Body of pancreas (tissue), 4 donors: ENCODE data around the gene ACYP2. TPM values are rescaled to one million over a fixed set of nuclear protein-coding genes. Genes with fewer than 3 reads are reported as not detected.
A peak's percentile ranks its signal among the peaks of the same experiment; 100 is the strongest.

Experiments used
- ATAC-seq: fragments of 150-250 bp; one replicate; pipeline ENCODE4 v1.9.1; 2016
- DNase-seq, 4 donors: peaks; one replicate each; pipeline ENCODE4 v3.0.0-alpha.2; 2019
- H3K27ac ChIP-seq, 4 donors: fragments of 200-600 bp; sonication (generic); 1 replicate in 3 of 4; 2 replicates in 1 of 4; pipeline versions ENCODE4 v1.5.1 to v1.6.1; 2016 to 2019; ENCODE audit warnings: mild to moderate bottlenecking in 1 of 4, mixed read lengths in 1 of 4, moderate library complexity in 1 of 4
- H3K27me3 ChIP-seq, 2 donors: fragments of 200-600 bp; sonication (generic); one replicate each; pipeline ENCODE4 v1.6.0; 2016; ENCODE audit warnings: mild to moderate bottlenecking in 1 of 2
- H3K36me3 ChIP-seq, 2 donors: fragments of 200-600 bp; sonication (generic); replicated peaks in 1 of 2; 2 replicates each; pipeline ENCODE4 v1.5.1; 2016; ENCODE audit warnings: low read depth in 2 of 2; ENCODE audit not compliant: insufficient read depth in 1 of 2
- H3K4me1 ChIP-seq: fragments of 200-600 bp; sonication (generic); one replicate; pipeline ENCODE4 v1.6.0; 2016
- H3K4me3 ChIP-seq, 2 donors: fragments of 200-600 bp; sonication (generic); 1 replicate in 1 of 2; 2 replicates in 1 of 2; pipeline ENCODE4 v1.5.1; 2016 to 2019
- H3K9me3 ChIP-seq, 3 donors: fragments of 200-600 bp; sonication (generic); 1 replicate in 2 of 3; 2 replicates in 1 of 3; pipeline ENCODE4 v1.5.1; 2016
- CTCF ChIP-seq, 7 experiments: fragments of 450-650 bp in 4 of 7; fragments of 200-600 bp in 3 of 7; sonication (generic) in 3 of 7; IDR thresholded peaks; one replicate each; pipeline ENCODE4 v1.5.1; 2016 to 2019; ENCODE audit warnings: antibody characterized with exemption in 7 of 7
- POLR2A ChIP-seq, 3 donors: fragments of 450-650 bp; IDR thresholded peaks; one replicate each; pipeline ENCODE4 v1.6.1; 2016; ENCODE audit warnings: antibody characterized with exemption in 3 of 3, mild to moderate bottlenecking in 2 of 3
- WGBS, 2 donors: methylation state at CpG; one replicate each; pipeline ENCODE4 v1.1.5; 2017; 5-methylcytosine and 5-hydroxymethylcytosine counted together
- intact Hi-C: fragments of 100-400 bp; cut with DNase I; formaldehyde crosslinking; loops from one replicate; pipeline ENCODE4 v1.15.1; 2023
- total RNA-seq, 2 donors: library from RNA; depleted of rRNA; stranded (reverse); fragments of >200 nt; gene quantifications; one replicate each; pipeline ENCODE4 v1.1.0, GENCODE V29; 2016

ACYP2 gene
- total RNA-seq, 2 donors from 2014 or later = 2.6 to 11.2 TPM

- Histone ChIP-seq H3K4me1 (peaks cover 14% of the 10 kb centered on the region), H3K9me3 (no peaks in the 10 kb centered on the region), H3K4me3 (no peak overlapping the region), H3K27me3 (no peaks in the 10 kb centered on the region), H3K27ac (no peak overlapping the region), H3K36me3 (no peaks in the 10 kb centered on the region)
- intact Hi-C loops = no loop called here
- TF ChIP-seq POLR2A (IDR thresholded peaks at IDR 0.05) = no peak
- no peak for TF ChIP-seq CTCF (IDR thresholded peaks at IDR 0.05)
- DNase-seq (no peak), ATAC-seq (no peak)
- 76 to 79% methylated on average over 9 of the region's 9 CpGs for WGBS, 2 donors
These were observed 40.6 kb upstream of the ACYP2 start for GRCh38 chr2:54074606-54075341.

- TF ChIP-seq POLR2A (IDR thresholded peaks at IDR 0.05) (no peak), CTCF (IDR thresholded peaks at IDR 0.05) (no peak)
- peak; percentile 25 to 57 (median 54) for DNase-seq
These were observed 38.8 kb upstream of the ACYP2 start for GRCh38 chr2:54076586-54076985.

GRCh38 chr2:54077088-54077900 is 38.1 kb upstream of the ACYP2 start:
- Histone ChIP-seq H3K4me1 (peaks cover 14% of the 10 kb centered on the region), H3K27ac (peak overlapping the region in 3 of 4 donors; percentile 27 to 65 (median 64)), H3K9me3 (no peaks in the 10 kb centered on the region), H3K4me3 (no peak overlapping the region), H3K27me3 (no peaks in the 10 kb centered on the region), H3K36me3 (no peaks in the 10 kb centered on the region)
- TF ChIP-seq CTCF (IDR thresholded peaks at IDR 0.05) = no peak
- TF ChIP-seq POLR2A (IDR thresholded peaks at IDR 0.05) = no peak
- intact Hi-C loops = no loop called here
- DNase-seq (no peak), ATAC-seq (peak; percentile 41)
- 35 to 46% methylated on average over 2 of the region's 2 CpGs for WGBS, 2 donors

More at GRCh38 chr2:54076586-54076985, 38.8 kb upstream of the ACYP2 start:
- ATAC-seq = peak; percentile 91
- intact Hi-C loops = no loop called here
- Histone ChIP-seq H3K27ac (peak overlapping the region in 3 of 4 donors; percentile 27 to 65 (median 64)), H3K36me3 (no peaks in the 10 kb centered on the region), H3K4me3 (no peak overlapping the region), H3K27me3 (no peaks in the 10 kb centered on the region), H3K9me3 (no peaks in the 10 kb centered on the region), H3K4me1 (peaks cover 14% of the 10 kb centered on the region)
- 41 to 44% methylated on average over 1 of the region's 1 CpG for WGBS, 2 donors

GRCh38 chr2:54079331-54079730 is 36.1 kb upstream of the ACYP2 start:
- ATAC-seq = no peak
- 63 to 69% methylated on average over 2 of the region's 2 CpGs for WGBS, 2 donors
- intact Hi-C loops = no loop called here
- no peak for DNase-seq
- no peak overlapping the region for H3K4me3 ChIP-seq
- no peaks in the 10 kb centered on the region for H3K36me3 ChIP-seq
- peaks cover 14% of the 10 kb centered on the region for H3K4me1 ChIP-seq
- no peak overlapping the region for H3K27ac ChIP-seq
- H3K27me3 ChIP-seq = no peaks in the 10 kb centered on the region
- no peaks in the 10 kb centered on the region for H3K9me3 ChIP-seq
- TF ChIP-seq POLR2A (IDR thresholded peaks at IDR 0.05) (no peak), CTCF (IDR thresholded peaks at IDR 0.05) (no peak)
